Measurements from ENCODE around the gene SLC29A1. TPM values are rescaled to one million over a fixed set of nuclear protein-coding genes. Genes with fewer than 3 reads are reported as not detected.

The SLC29A1 gene
- total RNA-seq, 1 donor from 2014 or later, result 221 TPM

GRCh38 chr6:44278315-44278714 lies 54.9 kb downstream of the SLC29A1 start:
- Mint-ChIP-seq H3K4me3 (ENCODE audit: unreplicated experiment) (no peak overlapping the region), H3K9me3 (ENCODE audit: low read depth) (no peaks in the 10 kb centered on the region), H3K36me3 (ENCODE audit: low read depth) (no peaks in the 10 kb centered on the region), H3K27me3 (ENCODE audit: low read depth) (peaks cover 39% of the 10 kb centered on the region), H3K4me1 (ENCODE audit: low read depth) (no peaks in the 10 kb centered on the region), H3K27ac (ENCODE audit: unreplicated experiment) (no peak overlapping the region)
- no peak for DNase-seq (ENCODE audit: low spot score)
- no peak for TF ChIP-seq CTCF (IDR thresholded peaks at IDR 0.05)

- Mint-ChIP-seq H3K36me3 (ENCODE audit: low read depth) (no peaks in the 10 kb centered on the region), H3K27me3 (ENCODE audit: low read depth) (peaks cover 44% of the 10 kb centered on the region)
These were observed 55.6 kb downstream of the SLC29A1 start for GRCh38 chr6:44278774-44279697.

More at GRCh38 chr6:44278774-44279697, 55.6 kb downstream of the SLC29A1 start:
- DNase-seq (ENCODE audit: low spot score), result no peak
- no peak overlapping the region for H3K27ac Mint-ChIP-seq (ENCODE audit: unreplicated experiment)
- no peak overlapping the region for H3K4me3 Mint-ChIP-seq (ENCODE audit: unreplicated experiment)
- H3K9me3 Mint-ChIP-seq (ENCODE audit: low read depth), result no peaks in the 10 kb centered on the region
- H3K4me1 Mint-ChIP-seq (ENCODE audit: low read depth), result no peaks in the 10 kb centered on the region
- no peak for TF ChIP-seq CTCF (IDR thresholded peaks at IDR 0.05)

Other genes with a start within 250 kb of the SLC29A1 start
- 35.1 to 38.7 TPM (median 35.5 TPM) in 3 replicates for gene MRPL14, start 96.1 kb upstream of the SLC29A1 start, total RNA-seq
- 36.2 to 40.7 TPM (median 40.3 TPM) in 3 replicates for gene TMEM63B, start 96.0 kb upstream of the SLC29A1 start, total RNA-seq
- 0.07 TPM in 1 of 3 replicates, not detected in the others for gene CAPN11, start 64.8 kb upstream of the SLC29A1 start, total RNA-seq
- gene MYMX, start 6.7 kb upstream of the SLC29A1 start, total RNA-seq, result not detected in 3 replicates
- gene HSP90AB1, start 23.5 kb downstream of the SLC29A1 start, total RNA-seq, result 508 to 805 TPM (median 512 TPM) in 3 replicates
- gene SLC35B2, start 33.9 kb downstream of the SLC29A1 start, total RNA-seq, result 71.5 to 83.1 TPM (median 75.7 TPM) in 3 replicates
- 3.0 to 7.0 TPM (median 6.2 TPM) in 3 replicates for gene NFKBIE, start 42.0 kb downstream of the SLC29A1 start, total RNA-seq
- 0.05 TPM in 1 of 3 replicates, not detected in the others for gene TMEM151B, start 46.9 kb downstream of the SLC29A1 start, total RNA-seq
- 7.9 to 14.9 TPM (median 8.6 TPM) in 3 replicates for gene AARS2, start 89.8 kb downstream of the SLC29A1 start, total RNA-seq
- not detected in 3 replicates for gene SPATS1, start 119.1 kb downstream of the SLC29A1 start, total RNA-seq
- 18.4 to 23.2 TPM (median 19.0 TPM) in 3 replicates for gene CDC5L, start 164.1 kb downstream of the SLC29A1 start, total RNA-seq